NK-92 treated with Interleukin-12 subunit alpha and Interleukin-12 subunit beta, amount 100 ng/mL, for 24 hours (cell line): ENCODE data around the gene SLC38A11.
"Not testable (repeated sequence)": the region's sequence is repeated elsewhere in the genome, so short reads cannot be mapped to it uniquely, and the experiment has no call there.

Experiments
- DNase-seq: peaks from one replicate; lab custom pipeline; 2025; lab: John Stamatoyannopoulos, UW

SLC38A11 gene

DNA sequence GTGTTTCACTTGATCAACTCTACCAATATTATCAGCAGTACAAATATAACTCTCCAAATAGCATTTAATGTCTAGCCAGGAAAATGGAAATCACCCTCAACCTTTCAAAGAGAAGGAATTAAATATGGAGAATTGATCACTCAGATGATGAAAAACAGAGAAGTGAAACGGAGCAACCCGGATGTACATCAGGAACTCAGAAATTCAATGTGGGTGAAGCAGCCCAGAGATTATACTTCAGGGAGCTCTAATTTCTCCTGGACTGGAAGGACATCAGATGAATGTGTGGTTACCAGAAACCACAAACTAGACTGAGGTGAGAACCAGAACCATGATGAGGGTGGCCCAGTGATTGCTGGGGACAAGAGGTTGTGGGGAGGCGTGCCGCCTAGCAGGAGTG, 78.2 kb downstream of the SLC38A11 start:
- DNase-seq = no peak

DNA sequence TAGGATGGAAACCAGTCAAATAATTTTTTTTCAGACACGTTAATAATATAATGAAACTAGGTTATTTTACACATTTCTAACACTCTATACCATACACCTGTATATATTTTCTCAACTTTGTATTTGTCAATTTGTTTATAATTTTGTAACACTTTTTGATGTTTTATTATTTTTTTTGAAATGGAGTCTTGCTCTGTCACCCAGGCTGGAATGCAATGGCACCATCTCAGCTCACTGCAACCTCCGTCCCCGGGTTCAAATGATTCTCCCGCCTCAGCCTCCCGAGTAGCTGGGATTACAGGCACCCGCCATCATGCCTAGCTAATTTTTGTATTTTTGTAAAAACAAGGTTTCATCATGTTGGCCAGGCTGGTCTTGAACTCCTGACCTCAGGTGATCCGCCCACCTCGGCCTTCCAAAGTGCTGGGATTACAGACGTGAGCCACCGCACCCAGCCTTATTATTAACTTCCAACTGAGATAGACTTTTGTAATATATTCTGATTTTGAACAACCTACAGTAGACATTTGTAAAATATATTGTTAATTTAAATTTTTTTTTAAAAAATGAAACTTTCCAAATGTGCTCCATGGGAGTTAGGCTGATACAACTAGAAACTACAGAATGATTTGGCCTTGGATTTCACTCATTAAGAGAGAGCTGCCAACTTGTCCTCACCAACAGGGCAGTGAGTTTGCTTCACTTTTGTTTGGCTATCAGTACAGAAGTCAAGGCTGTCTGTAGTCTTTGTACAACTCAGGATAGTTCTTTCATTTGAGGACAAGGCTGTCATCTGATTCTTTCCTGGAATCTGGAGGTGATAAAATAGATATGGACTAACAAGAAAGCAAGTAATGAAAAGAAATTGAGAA, 79.8 kb downstream of the SLC38A11 start:
- DNase-seq = no peak

DNA sequence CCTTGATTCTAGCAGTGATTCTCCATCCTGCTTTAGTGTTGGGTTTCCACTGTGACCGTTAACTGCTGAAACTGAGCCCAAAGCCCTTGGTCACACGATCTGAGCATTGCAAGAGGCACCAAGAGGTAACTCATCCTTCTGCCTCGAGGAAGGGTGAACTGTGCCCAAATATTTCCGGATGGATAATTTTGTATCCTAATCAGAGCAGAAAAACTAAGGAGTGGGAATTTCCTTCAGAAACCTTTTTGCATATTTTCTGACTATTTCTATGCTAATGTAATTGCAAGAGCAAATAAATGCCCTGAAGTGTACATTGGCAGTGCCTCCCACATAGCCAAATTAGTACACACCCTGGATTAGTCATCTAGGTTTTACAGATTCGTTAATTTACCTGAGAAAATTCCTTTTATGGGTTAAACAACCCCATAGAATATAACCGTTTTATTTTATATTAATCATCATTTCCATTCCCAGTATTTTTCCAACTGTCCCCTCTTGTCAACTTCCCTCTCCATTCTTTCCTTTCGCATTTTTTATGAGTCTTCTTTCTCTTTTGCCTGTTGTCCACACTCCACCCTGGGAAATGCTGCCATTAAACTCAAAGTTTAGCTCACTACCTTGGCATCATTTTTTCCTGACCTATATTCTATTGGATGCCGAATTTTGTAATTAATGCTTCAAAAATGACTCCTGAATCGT, 82.0 kb downstream of the SLC38A11 start:
- no peak for DNase-seq

DNA sequence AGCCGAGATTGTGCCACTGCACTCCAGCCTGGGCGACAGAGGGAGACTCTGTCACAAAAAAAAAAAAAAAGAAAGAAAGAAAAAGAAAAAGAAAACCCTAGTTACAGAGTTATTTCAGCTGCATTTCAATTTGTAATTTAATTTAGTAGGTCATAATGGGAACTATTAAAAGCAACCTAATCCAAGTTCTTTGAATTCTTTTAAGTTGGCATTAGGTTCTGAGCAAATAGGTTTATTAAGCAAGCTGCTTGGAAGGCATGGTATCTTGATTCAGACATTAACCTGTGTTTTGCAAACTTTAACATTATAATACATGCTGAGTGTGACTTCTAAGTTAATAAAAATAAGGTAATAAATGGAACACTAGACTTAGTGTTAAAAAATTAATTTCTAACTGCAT, 83.9 kb downstream of the SLC38A11 start:
- DNase-seq = no peak

DNA sequence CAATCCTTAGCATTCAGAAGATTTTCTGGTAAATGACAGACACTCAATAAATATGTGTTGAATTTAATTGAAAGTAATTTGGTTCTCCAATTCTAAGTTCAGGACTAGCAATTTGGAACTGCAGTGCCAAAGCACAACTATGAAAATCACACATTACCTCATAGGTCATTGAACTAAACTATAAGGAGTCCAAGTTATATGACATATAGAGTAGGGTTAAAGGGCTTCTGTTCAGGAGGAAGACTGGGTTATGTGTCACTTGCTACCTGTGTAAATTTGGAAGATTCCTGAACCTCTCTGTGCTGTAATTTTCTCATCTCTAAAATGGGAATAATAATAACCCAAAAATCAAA, 85.9 kb downstream of the SLC38A11 start:
- DNase-seq = no peak

DNA sequence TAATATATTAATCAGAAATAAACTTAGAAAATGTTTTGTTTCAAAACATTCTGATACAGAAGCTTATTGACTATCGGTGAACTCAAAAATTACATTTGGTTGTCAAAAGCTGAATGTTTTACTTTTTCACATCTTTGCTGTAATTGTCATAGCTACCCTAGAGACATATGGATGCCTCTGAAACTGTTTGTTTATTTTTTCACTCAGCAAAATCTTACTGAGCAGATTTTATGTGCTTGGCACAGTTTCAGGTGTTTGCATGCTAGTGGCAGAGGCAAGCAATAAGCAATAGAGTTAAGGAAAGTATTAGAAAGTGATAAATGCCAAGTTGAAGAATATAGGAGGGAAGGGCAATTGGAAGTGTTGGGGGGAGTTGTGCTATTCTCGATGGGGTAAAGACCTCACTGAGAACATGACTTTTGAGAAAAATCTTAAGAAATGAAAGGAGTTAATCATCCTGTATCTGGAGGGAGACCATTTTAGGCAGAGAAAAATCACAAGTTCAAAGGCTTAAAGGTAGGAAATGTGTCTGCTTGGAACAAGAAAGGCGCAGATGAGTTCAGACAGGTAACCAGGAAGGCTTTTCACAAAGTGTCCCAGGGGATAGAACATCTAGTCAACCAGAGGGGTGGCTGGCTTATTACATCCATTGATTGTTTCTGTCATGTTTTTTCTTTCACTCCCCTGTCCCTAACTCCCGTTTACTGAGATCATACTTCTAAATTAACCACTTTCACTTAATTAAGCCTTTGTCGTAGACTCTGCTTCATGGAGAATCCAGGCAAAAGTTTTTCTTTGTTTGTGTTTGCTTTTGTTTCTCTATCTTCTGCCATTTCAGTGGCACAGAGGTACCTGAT, 86.5 kb downstream of the SLC38A11 start:
- DNase-seq = no peak

DNA sequence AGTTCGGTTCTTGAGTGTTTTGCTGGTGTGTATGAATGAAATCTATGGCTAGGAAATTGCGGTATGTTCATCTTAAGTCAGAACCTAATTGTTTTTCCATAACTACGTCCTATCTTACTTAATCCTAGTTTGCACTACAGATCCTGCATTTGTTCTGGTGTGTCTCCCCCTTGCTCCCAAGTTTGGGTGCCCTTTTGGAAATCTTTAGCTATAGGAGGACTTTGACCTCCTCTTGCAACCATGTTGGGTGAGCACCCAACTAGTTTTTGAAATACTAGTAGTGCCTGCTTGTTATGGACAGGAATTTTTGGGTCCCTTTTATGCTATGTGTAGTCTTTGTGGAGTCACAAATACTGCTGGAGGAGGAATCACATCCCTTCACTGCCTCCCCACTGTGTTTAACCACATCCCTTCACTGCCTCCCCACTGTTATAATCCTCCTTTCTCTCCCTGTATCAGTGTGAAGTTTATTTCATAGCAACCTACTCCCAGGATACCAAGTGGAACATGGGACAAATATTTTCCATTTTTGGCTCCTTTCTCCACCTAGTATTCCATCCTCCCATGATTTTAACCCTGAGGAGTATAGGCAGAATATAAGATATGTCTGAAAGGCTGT, 87.4 kb downstream of the SLC38A11 start:
- DNase-seq = no peak

DNA sequence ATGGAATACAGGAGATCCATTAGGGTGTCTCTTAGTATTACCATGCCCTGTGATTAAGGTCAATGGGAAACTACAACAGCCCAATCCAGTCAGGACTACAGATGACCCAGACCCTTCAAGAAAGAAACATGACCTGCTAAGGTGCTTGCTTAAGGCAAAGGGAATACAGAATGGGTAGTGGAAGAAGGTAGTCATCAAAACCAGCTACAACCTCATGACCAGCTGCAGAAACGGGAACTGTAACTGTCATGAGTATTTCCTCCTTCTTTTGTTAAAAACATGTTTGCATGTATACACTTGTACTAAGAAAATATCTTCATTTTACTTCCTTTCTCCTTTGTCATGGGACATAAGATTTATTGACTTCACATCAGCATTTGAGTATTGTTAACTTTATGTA, 88.9 kb downstream of the SLC38A11 start:
- not testable (repeated sequence) for DNase-seq

DNA sequence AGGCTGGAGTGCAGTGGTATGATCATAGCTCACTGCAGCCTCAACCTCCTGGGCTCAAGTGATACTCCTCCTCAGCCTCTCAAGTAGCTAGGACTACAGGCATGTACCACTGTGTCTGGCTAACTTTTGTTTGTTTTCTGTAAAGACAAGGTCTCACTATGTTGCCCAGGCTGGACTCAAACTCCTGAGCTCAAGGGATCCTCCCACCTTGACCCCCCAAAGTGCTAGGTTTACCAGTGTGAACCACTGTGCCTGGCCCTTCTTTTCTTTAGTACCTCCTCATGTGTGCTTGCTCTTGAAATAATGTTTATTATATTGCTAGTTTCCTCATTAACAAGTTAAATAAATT, 94.7 kb downstream of the SLC38A11 start:
- no peak for DNase-seq

DNA sequence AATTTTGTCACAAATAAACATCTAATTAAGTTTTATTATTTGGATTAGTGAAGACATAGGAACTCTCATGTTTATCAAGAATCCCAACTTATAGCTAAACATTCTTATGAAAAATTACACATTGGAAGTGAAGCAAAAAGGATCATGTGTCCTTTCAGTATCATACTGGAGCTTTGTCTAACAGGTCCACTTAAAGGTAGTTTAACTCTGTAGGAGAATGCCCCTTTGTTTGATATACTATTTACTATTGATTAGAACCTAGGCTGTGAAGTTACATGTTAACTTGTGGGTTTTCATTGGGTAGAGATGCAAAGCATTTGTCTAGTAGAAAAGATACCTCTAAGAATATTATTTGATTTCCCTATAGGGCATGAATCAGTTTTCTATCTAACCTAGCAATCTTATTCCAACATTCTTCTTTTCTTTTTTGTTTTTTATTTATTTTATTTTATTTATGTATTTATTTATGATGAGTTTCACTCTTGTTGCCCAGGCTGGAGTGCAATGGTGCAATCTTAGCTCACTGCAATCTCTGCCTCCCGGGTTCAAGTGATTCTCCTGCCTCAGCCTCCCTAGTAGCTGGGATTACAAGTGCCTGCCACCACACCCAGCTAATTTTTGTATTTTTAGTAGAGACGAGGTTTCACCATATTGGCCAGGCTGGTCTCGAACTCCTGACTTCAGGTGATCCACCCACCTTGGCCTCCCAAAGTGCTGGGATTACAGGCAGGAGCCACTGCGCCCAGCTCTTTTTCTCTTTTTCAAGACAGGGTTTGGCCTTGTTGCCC, 95.2 kb downstream of the SLC38A11 start:
- DNase-seq = not testable (repeated sequence)

DNA sequence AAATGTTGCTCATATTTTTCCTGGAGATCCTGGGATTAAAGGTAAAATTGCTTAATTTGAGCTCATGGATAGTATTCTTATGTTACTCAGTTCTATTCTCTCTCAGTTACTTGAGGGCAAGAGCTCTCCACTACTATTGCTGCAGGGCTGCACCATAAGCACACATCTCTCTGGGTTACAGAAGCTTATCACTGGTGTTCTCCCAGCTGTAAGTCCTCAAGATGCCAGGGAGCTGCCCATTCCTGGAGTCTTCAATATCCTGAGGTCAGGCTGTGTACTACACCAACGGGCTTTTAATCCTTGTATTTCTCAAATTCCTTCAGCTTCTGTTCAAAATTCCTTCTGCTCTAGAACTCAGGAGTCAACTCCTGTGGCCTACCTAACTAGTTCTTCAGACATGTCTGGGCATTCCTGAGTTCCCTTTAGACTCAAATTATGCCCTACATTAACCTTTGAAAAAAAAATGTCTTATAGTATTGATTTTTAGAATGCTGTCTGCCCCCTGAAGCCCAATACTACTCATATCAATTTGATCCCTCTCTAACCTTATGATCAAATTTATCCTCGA, 96.0 kb downstream of the SLC38A11 start:
- DNase-seq = no peak

DNA sequence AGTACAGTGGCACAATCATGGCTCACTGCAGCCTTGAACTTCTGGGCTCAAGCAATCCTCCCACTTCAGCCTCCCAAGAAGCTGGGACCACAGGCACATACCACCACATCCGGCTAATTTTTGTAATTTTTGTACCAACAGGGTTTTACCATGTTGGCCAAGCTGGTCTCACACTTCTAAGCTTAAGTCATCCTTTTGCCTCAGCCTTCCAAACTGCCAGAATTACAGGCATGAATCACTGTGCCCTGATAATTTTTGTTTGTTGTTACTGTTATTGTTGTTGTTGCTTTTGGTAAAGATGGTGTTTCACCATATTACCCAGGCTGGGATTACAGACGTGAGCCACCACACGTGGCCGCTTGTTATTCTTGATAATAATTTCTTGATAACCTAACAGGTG, 103.2 kb downstream of the SLC38A11 start:
- DNase-seq = no peak

DNA sequence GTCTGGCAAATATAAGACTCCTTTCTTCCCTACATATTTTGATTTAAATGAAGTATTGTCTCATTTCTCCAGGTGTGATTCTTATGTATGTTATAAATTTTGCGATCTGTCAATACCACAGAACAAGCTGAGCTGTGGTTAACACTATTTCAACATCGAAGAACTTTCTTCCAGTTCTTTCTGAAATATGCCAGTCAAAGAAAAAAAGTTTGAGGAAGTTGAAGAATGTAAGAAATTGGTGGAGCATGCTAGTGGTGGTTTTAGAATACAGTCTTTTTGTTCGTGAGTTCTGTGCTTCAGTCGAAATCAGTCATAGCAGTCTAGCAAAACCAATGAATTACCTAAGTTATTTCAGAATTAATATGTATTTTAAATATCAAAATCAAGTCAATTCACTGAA, 105.1 kb downstream of the SLC38A11 start:
- no peak for DNase-seq

DNA sequence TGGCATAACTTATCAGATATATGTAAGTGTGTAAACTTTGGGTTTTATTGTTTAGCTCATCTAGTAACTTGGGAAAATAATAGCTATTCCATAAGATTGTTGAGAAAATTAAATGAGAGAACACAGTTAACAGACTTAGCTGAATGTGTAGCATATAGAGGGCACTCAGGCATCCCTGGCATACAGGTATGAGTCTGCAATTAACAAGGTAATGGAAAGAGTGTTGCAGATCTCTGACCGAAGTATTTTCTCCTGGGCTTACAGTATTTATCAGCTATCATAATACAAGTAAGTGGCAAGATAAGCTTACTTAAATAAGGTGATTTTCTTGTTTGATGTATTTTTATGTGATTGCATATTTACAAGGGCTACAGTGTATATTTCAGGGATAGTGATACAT, 105.8 kb downstream of the SLC38A11 start:
- no peak for DNase-seq

DNA sequence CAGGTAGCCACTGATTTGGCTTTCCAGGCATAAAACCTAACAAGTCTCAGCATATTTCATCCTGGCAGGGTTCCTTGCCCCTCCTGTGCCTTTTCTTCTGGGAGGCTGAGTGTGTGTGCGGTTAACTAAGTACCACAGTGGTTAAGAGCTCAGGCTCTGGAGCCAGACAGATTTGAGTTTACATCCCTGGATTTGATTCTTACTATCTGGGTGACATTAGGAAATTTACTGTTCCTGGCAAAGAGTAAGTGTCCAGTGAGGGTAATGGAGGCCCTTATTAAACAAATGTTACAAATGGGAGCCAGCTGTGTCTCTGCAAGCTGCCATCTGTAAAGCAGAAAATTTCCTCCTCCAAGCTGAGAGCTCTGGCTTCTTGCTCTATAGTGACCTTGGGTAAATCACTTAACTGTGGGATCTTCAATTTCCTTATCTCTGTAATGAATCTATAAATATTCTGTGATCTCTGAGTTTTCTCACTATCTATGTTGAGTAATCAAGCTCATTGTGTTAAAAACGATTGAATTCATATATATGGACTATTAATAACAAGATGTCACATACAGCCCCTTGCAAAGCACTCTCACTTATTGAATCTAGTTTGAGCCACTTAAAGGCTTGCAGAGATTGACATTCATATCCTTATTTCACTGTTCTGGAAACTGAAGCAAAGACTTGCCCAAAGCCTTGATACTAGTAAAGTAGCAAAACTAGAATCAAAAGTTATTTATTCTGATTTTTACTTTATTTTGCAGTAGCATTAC, 107.2 kb downstream of the SLC38A11 start:
- no peak for DNase-seq

DNA sequence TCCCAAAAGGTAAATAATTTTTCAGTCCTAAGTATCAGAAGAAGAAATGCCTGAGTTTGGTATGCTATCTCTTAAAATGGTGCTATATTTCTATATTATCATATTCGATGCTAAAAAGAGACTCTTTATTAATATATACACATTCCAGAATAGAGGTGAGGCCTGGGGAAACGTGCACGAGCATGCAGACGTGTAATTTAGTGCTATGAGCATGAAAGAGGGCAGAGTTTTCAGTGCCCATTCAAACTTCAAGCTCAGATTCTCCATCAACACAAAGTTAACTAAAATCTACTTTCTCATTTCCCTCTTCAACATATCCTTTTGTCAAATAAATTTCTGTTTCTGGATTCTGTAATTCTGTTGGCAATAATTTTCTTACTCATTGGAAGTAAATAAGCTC, 108.0 kb downstream of the SLC38A11 start:
- no peak for DNase-seq

DNA sequence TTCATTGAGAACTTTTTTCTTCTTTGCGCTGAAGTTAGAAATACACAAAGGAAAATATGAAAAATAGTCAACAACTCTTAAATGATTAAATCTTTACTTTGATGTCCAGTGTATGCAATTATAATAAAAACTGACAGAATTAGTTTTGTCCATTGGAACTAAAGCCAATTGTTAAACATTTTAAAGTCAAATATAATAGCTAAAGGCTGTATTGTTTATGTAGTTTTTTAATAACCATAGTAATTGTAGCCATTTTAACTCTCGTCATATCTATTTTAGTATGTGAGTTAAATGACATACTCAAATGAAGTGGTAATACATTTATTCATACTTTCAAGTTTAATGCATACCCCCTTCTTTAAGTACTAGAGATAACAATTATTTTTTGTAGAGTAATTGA, 109.0 kb downstream of the SLC38A11 start:
- no peak for DNase-seq
